Keratinocyte (primary cell): ENCODE data around the gene ATXN7L2.

ENCODE experiments used
- EZH2 ChIP-seq: IDR thresholded peaks from one replicate; pipeline ENCODE4 v1.6.1; 2012; ENCODE audit warnings: inconsistent platforms, mild to moderate bottlenecking, low read length, moderate library complexity
- TF ChIP-seq, protein P1 (sequence below), 3 experiments: IDR thresholded peaks in 1 of 3; conservative IDR thresholded peaks in 1 of 3; optimal IDR thresholded peaks in 1 of 3; 2 replicates in 2 of 3; 3 replicates in 1 of 3; pipeline versions ENCODE3 to v1.5.1; 2011; ENCODE audit warnings: low read length in 3 of 3, mild to moderate bottlenecking in 3 of 3, moderate library complexity in 2 of 3, control low read depth in 1 of 3, inconsistent platforms in 1 of 3; ENCODE audit not compliant: insufficient read depth in 2 of 3; ENCODE audit errors: extremely low read depth in 1 of 3

DNA sequence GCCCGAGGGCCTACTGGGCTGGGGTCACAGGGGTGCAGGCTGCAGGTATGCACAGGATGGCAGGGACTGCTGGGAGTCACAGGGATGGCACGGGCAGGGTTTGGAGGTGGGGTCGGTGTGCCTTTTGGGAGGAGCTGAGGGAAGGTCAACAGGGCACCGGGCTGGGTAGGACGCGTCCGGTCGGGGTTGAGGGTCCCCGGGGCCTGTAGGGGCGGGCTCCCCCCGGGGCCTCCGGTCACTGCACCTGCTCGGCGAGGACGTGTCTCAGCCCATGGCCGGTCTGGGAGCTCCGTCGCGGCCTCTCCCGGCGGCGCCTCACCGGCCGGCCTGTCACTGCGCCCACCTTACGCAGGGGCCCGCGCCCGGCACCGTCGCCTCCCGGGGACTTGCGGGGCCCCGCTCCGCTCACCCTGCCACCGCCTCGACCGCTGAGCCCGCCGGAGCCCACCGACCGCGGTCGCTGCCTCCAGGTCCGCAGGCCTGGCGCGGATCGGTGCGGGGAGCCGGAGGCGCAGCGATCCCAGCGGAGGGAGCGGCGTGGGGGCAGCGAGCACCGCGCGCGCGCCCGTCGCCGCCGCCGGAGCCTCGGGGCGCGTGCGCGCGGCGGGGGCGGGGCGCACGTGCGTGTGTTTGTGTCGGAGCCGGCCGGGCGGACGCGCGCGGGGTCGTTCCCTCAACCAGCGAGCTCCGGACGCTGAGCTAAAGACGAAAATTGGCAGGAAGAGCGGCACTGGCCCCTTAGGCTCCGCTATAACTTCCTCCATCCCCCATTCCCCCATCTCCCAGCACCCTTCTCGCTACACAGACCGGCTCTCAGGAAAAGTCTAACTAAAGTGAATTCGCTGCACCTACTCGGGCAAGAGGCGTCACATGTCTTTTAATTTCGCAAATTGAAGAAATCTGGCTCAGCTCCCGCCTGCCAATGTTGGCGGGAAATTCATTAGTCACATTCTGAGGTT, 25.8 kb downstream of the ATXN7L2 start, which contains the start of gene AMIGO1:
- no peak for TF ChIP-seq EZH2
- TF ChIP-seq, protein P1, sequence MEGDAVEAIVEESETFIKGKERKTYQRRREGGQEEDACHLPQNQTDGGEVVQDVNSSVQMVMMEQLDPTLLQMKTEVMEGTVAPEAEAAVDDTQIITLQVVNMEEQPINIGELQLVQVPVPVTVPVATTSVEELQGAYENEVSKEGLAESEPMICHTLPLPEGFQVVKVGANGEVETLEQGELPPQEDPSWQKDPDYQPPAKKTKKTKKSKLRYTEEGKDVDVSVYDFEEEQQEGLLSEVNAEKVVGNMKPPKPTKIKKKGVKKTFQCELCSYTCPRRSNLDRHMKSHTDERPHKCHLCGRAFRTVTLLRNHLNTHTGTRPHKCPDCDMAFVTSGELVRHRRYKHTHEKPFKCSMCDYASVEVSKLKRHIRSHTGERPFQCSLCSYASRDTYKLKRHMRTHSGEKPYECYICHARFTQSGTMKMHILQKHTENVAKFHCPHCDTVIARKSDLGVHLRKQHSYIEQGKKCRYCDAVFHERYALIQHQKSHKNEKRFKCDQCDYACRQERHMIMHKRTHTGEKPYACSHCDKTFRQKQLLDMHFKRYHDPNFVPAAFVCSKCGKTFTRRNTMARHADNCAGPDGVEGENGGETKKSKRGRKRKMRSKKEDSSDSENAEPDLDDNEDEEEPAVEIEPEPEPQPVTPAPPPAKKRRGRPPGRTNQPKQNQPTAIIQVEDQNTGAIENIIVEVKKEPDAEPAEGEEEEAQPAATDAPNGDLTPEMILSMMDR (optimal IDR thresholded peaks at IDR 0.05 in 1 of 3, IDR thresholded peaks at IDR 0.05 in 1 of 3, conservative IDR thresholded peaks at IDR 0.05 in 1 of 3; ENCODE audit: extremely low read depth in 1 of 3, insufficient read depth in 2 of 3, low read length in 3 of 3), result no peak
